HG03060 (cell line): ENCODE data around the gene MRPS27.

Experiments
- ATAC-seq: cut with Tn5 transposase; IDR thresholded peaks from one replicate; pipeline ENCODE4 v1.9.1; 2021; ENCODE audit warnings: low read depth, moderate number of reproducible peaks; ENCODE audit not compliant: unreplicated experiment

Gene MRPS27

DNA sequence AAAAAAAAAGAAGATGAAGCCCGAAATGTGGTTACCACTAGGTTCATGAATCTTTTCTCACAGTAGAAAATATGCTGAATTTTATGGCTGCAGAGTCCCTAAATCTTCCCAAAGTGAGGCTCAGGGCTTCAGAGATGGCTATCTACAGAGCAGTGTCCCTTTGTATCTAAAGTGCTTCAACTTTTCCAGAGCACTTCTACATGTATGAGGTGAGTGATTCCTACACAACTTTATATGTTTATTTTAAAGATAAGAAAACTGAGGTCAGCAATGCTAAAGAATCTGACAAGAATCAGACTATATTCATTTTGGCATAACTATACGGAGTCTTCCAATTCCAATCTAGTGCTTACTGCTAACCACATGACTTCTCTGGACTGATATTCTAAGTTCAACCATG, 53.2 kb downstream of the MRPS27 start:
- ATAC-seq: no peak

DNA sequence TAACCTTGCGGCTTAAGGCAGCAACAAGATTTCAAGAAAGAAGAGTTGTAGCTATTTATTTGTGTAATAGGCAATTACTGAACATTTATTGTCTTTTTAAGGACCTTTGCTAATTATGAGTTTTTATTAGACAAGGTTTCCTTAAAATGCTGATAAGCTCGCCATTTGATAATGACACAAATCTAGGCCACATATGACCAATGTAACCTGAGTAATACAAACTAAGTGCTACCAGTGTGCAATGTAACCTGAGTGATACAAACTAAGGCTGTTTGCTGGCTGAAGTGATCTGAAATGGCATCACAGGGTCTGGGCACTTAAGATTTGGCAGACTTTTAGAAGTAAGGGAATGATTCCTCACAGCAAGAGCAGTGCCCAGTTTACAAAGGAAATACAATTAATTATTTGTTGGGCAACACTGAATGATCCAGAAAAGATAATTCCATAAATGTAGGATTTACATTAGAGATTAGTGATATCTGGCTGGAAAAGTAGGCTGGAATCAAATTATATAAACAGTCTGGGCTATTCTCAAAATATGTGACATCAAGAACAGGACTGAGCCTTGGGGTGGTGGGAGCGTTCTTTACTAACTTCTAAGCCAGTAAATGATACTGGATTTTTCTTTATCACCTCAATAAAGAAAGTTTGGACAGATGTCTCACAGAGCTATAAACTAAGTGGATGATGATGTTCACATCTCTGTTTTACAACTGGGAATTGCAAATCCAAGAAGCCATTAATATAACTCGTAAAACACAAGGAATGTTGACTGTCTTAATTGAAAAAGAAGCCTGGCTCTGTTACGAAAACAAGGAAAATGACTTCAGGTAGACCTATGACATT, 54.8 kb downstream of the MRPS27 start:
- no peak for ATAC-seq

DNA sequence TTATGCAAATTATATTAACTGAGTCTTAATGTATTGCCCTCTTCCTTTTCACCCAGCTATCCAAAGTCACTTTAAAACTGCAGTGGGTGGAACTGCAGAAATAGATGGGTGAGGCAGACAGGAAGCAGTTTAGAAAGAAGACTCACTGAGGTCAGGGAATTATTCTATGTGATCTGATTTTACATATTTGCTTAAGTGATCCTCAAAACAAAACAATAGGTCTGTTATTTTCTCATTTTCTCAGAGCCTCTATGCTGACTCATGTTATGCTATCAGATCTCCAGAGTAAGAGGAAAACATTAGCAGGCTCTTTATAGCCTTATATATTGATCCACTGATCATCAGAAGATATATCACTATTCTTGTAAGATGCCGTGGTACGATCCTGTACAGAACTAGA, 63.5 kb downstream of the MRPS27 start:
- no peak for ATAC-seq

DNA sequence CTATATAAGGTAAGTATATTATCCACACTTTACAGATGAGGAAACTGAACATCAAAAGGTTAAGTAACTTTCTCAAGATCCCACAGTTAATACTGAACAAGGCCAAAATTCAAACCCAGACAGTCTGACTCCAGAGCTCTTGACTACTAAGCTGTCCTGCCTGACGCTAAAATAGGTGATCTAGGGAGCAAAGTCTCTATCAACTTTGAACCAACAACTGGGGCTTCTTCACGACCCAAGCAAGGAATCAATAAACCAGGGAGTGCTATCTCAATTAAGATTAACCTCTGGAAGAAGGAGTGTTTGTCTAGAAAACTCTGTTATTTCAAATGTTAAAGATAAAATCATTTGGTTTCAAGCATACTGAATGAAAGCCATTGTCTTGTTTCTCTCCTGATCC, 64.4 kb downstream of the MRPS27 start:
- ATAC-seq: no peak

DNA sequence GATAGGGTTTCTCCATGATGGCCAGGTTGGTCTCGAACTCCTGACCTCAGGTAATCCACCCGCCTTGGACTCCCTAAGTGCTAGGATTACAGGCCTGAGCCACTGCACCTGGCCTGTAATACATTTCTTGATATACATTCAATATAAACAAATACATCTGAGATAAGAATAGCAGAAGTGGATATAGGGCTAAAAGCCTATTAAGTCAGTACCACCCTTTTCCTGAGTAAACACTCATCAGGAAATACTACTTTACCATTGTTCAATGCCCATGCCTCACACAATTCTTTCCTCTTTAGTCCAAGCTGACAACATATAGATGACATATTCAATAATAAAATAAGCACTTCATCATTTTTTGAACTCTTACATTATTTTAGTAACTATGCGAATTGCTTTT, 64.8 kb downstream of the MRPS27 start:
- ATAC-seq: no peak

DNA sequence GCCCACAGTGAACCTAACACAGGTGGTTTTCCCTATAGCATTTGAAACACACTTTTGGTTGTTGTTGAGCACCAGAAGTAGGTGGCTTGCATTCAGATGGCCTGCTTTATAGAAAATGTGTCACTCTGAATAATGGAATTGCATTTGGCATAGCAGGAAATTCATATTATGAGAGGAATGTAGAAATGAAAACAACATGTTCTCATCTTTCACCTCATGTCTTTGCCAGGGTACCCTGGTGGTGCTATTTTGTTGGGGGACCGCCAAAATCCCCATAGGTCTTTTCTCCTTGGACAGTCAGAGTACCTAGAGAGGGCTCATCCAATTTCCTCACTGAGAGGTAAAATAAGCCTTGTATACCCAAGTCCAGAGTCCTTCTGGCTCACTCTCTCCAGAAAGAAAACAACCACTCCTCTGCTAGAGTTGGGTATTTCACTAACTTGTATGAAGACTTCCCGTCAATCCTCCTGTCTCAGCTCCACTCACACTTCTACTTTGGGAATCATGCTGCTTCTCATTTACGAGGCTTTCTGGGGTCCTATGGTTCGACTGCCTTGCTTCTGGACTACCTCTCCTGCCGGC, 67.4 kb downstream of the MRPS27 start:
- no peak for ATAC-seq

DNA sequence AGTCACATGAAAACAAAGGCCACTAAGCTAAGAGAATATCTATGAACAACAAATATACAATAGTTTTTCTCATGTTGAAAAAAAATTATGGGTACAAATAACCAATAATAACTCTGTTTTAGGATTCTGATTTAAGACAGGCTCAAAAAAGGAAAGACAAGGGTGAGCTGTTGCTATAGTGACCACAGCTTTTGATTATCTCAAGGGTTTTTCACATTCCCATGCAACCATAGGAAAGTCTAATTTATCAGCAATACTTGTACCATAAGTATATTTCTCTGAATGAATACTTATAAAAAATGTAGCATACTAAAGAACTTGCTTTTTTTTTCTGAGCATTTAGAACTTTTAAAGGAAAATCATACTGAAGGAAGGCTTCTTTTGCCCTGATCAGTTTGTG, 68.0 kb downstream of the MRPS27 start:
- ATAC-seq: no peak

DNA sequence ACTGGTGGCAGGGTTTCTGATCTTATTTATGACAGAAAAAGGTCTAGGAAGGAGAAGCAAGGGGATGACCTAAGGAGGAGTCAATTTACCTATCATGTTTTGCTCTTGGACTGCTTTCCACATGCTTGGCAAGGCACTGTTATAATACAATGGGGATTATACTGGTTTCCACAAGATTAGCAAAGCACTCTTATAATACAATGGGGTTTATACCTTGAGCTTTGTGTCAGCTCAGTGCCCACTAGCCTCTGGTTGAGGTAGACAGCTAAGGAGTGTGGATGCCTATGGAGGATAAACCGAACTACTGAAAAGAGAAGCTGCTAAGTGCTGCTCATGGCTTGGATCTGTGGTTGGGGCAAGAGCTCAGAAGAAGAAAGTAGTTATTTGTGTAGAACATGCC, 68.7 kb downstream of the MRPS27 start:
- no peak for ATAC-seq

DNA sequence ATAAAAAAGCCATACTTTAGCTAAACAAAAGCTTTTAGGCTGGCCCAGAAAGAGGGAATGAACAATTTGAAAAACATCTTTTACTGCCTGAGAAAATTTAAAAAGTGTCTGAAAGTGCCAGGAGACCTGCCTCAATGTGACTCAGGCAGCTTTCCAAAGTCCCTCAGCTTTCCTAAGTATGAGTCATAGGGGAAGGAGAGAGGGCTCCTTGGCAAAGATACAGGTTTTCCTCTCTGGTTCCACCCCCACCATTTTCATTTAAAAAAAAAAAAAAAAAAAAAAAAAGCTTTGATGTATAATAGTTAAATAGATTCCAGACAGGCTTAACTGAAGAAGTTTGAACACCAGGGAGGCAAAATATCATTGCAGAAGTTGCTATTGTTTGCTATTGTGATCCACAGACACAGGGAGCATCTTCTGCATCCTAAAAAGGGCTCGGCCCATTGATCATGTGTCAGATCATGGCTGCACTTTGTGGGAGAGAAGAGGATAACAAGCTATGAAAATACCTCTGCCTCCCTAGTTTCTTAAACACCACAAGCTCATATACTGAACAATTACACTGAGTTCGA, 71.5 kb downstream of the MRPS27 start:
- ATAC-seq: no peak

DNA sequence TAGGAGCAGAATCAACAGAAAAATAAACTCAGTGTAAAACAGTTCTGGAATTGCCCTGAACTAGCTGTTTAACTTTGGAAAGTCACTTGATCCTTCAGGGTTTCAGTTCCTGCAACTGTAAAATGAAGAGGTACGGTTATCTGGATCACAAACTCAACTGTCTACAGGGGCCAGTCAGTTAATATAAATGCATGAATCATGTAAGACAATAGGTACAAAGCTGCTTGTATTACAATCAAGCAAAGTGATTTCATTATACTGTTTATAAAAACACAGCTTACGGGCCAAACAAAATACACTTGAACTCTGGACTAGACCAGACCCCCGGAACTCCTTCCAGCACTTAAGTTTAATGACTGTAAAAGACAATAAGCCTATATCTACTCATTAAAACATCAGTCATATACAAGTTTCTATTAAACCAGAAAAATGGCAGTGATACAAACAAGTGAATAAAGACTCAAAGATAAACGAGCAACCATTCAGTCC, 73.0 kb downstream of the MRPS27 start:
- no peak for ATAC-seq

DNA sequence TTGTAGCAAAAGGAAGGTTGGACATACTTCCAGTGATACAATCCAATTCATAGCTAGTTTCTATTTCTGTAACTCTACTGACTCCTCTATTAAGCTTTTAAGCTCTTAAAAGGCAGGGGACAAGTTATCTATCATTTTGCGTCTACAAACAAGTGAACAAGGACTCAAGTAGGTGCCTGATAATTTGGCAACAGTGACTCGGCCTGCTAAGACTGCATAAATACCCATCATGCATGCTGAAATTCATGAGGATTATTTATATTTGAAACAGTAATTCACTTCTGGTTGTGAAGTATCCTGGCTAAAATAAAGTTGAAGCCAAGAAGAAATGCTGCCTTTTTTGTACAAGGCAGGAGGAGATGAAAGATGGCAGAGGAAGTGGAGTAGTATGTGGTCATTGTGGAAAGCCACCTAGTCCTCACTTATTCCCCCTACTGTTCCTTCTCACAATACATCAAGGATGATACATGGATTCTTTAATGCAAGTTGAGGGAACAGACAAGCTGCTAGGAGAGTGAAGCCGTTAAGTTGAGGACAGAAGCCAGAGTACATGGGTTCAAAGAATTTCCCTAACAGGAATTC, 74.0 kb downstream of the MRPS27 start:
- no peak for ATAC-seq

DNA sequence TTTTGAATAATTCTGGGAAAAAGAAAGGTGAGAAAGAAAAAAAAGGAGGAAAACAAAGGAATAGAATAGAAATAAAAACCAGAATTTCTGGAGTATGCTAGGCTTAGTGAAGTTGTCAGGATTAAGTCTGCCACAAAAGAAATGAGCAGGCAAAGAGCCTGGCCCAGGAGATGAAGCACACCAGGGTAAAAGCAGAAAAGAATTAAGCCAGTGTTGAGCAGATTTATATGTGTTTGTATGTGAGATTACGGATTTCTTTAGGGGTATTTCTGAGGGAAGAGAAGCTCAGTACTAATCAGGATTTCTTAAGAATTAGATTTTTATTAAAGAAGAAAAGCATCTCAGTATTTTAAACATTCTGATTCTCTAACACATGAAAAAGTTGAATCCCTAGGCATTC, 74.5 kb downstream of the MRPS27 start:
- no peak for ATAC-seq

DNA sequence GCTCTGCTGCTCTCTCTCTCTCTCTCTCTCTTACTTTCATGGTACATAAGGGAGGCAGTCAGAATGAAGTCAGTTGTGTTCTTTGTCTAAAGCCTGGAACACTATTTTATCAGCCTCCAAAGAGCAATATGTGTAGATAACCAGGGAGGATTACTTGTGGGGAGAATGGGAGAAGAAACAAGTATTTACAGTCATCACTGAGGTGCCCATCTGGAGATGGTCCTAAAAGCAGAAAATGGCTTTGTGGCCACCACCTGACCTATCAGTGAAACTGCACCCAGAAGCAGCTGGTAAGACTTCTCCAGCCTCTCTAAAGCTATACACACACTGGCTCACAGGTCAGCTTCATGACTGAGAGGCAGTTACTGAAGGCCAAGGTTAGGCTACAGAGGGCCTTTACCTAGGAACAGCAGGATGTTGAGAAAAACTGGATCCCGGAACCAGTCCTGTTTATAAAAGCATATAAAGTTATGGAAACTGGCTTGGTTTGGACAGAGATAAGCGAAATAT, 75.1 kb downstream of the MRPS27 start:
- ATAC-seq: peak; percentile 56

DNA sequence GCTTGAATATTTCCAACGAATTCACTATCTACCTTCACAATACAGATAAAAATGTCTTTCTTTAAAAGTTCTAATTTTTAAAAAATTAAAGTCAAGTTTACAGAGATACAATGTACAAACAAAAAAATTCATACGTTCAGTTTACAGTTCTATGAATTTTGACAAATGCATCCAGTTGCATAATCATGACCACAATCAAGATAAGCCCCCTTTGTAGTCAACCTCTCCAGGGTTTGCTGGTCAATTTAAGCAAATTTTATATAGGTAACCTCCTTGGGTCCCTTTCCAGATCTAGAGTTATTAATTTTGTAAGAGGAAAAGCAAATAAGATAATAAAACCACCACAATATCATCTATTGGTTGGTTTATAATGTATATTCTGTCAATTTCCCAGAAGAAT, 76.3 kb downstream of the MRPS27 start:
- ATAC-seq: no peak

DNA sequence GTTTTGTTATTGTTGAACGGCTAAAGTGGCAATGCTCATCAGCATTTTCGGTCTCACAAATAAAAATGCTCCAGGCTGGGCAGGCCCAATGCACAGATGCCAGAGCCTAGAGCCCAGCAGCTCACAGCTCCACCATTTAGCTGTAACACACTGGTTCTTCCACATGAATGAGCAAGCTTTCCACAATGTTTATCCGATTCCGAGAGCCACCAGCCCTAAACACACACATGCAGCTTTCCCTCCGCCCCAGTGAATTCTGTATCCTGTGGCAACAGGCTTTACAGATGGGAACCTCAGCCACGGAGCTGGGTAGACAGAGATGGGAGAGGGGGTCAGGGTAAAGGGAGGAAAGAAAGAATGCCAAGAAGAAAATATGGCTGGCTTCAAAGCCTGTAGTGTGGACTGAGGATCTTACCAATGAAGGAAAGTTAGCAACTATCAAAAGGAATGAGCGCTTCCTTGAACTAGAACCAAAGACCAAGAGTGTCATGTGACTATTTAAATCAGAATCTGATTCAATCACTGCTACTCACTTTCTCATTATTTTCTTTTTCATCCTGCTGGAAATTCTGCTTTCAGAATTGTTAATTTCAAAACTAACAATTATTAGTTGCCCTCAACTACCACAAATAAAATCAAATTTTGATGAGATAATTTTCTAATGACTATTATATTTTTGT, 77.1 kb downstream of the MRPS27 start:
- no peak for ATAC-seq

DNA sequence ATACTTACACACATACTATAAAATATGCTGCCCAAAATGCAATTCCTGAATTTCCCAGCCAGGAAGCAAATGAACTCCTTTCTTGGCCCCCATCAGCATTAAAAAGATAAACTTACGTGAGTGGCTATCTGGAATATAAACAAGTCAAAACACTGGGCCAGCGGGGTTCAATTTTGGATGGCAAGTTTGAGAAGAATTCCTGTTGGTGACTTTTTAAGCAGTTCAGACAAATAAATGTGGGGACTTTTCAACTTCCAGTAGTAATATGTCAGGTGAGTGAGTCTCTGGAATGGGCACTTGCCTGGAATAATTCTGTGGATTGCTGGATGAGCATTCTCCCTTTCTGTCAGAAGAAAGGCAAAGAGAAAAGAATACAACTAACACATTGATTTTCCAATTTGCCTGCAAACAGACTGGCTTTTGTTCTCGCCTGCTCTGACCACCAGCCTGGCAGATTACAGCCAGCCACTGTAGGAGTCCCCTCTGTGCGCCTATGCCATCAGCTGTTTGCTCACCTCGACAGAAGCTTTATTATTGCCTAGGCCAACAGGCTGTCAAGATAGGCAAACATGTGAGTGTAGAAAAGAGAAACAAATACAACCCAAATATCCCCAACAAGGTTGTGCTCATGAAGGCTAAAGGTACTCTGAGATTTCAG, 78.6 kb downstream of the MRPS27 start:
- ATAC-seq: no peak

DNA sequence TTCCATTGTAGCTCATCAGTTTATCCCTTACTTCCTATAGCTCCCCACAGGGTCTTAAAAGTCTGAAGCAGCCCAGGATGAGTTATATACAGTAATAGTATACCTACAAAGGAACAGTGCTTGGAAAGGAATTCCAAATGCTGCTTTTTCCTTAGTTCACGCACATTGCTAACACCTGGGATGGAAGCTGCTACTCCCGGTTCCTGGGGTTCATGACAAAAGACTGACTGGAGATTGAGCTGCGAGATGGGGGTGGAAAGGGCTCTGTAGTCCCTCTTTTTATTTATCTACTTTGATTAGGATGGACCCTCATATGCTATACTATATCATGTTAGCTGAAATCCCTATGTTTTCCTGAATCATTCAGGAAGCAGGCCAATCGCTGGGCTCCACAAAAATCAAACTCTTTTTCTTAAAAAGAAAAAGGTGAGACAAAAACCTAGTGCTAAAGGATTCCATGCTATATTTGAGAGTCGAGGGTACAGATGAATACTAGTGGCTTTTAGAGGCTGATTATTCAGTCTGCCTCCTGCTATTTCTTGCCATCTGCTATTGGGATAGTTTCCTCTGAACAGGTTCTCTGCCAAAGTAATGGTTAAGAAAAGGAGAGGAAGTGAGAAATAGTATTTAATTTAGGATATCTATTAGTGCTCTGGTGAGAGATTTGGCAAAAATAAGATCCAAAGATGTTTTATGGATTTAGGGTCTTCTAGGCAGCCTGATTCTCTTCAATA, 81.2 kb downstream of the MRPS27 start:
- no peak for ATAC-seq

DNA sequence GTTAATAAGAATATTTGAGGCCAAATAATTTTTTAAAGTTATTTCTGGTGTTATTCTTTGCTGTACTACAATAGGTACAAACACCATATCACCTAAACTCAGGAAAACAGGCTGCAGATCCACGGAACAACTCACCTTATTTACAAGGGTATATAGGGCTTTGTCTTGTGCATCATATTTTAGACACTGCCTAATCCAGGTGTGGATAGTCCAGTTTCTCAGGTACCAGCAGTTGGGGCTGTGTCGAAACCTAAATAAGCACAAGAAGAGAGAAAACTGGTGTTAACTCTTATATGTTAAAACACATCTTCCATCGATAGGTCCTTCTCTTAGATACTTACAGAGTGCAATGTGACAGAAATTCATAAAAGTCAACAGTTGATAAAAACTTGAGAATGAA, 82.2 kb downstream of the MRPS27 start:
- ATAC-seq: no peak

DNA sequence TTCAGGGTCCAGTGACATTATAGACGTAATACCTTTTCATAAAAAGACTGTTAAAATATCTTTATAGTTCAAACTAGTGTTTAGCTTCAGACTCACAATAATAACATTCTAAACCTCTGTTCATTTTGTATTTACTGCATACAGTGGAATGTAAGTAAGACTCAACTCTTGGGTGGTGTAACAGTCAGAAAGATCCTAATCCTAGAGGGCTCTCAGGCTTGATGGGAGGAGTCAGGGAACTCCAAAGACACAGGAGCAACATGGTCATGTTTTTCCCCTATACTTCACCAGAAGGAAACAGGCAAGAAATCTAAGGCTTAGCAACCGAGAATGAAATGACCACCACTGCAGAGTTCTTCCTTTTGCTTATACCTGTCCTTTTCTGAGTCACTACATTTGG, 82.6 kb downstream of the MRPS27 start:
- no peak for ATAC-seq

DNA sequence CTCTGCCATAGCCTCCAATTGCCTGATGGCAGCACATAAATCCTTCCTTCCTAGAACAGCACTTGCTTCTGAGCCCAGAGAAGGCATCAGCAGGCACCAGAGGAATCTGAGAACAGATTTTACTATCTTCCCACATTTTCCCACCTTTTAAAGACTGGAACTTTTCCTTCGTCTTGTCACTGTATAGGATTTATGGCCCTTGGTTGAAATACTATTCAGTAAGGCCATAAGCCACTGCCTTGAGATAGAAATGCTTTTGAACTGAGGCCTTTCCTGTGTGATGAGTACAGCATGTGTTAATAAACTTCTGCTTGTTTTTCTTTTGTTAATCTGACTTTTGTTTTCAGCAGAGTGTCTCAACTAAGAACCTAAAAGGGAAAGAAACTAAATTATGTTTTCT, 84.3 kb downstream of the MRPS27 start:
- ATAC-seq: no peak
